ENCODE results near the gene TBC1D20. TPM values are rescaled to one million over a fixed set of nuclear protein-coding genes. Genes with fewer than 3 reads are reported as not detected.

Gene TBC1D20
- total and polyA plus RNA-seq, 4 donors: 15.7 to 42.4 (median 27.2) TPM

GRCh38 chr20:399182-399707 lies 63.1 kb downstream of the TBC1D20 start:
- no peak for DNase-seq
- no peak for TF ChIP-seq CTCF (IDR thresholded peaks at IDR 0.05; ENCODE audit: control extremely low read depth, extremely low read depth)

GRCh38 chr20:397432-398237 lies 64.7 kb downstream of the TBC1D20 start:
- ATAC-seq (ENCODE audit: insufficient read depth, low FRiP score): no peak

More at GRCh38 chr20:399182-399707, 63.1 kb downstream of the TBC1D20 start:
- 91 to 95% methylated on average over 9 of the region's 9 CpGs for WGBS, 2 donors
- no peak overlapping the region for H3K4me3 ChIP-seq
- H3K36me3 ChIP-seq (ENCODE audit: control insufficient read depth in 4 of 4, insufficient read depth in 4 of 4, low read length in 4 of 4): peaks cover 0 to 25% (median 0%) of the 10 kb centered on the region in 4 donors
- no peak for ATAC-seq (ENCODE audit: insufficient read depth, low FRiP score)
- no peak overlapping the region for H3K9ac ChIP-seq (ENCODE audit: insufficient read depth in 1 of 2, low read length in 2 of 2)
- H3K9me3 ChIP-seq (ENCODE audit: control insufficient read depth in 4 of 4, insufficient read depth in 3 of 4, low read length in 3 of 4): no peaks in the 10 kb centered on the region
- H3K27me3 ChIP-seq (ENCODE audit: control insufficient read depth in 3 of 3, insufficient read depth in 3 of 3, low read length in 2 of 3): no peaks in the 10 kb centered on the region
- no peak overlapping the region for H3K27ac ChIP-seq (ENCODE audit: low read depth in 1 of 2, low read length in 1 of 2)
- H3K4me1 ChIP-seq (ENCODE audit: control insufficient read depth in 5 of 5, insufficient read depth in 5 of 5, low read length in 5 of 5): no peaks in the 10 kb centered on the region

GRCh38 chr20:396619-397431 lies 65.5 kb downstream of the TBC1D20 start:
- H3K27ac ChIP-seq (ENCODE audit: low read depth in 1 of 2, low read length in 1 of 2): no peak overlapping the region
- 88 to 94% methylated on average over 4 of the region's 4 CpGs for WGBS, 2 donors
- H3K4me1 ChIP-seq (ENCODE audit: control insufficient read depth in 5 of 5, insufficient read depth in 5 of 5, low read length in 5 of 5): no peaks in the 10 kb centered on the region
- TF ChIP-seq CTCF (IDR thresholded peaks at IDR 0.05; ENCODE audit: control extremely low read depth, extremely low read depth): no peak
- no peak overlapping the region for H3K4me3 ChIP-seq
- no peaks in the 10 kb centered on the region for H3K9me3 ChIP-seq (ENCODE audit: control insufficient read depth in 4 of 4, insufficient read depth in 3 of 4, low read length in 3 of 4)
- DNase-seq (no peak), ATAC-seq (ENCODE audit: insufficient read depth, low FRiP score) (no peak)
- H3K36me3 ChIP-seq (ENCODE audit: control insufficient read depth in 4 of 4, insufficient read depth in 4 of 4, low read length in 4 of 4): peaks cover 0 to 37% (median 0%) of the 10 kb centered on the region in 4 donors
- H3K9ac ChIP-seq (ENCODE audit: insufficient read depth in 1 of 2, low read length in 2 of 2): no peak overlapping the region
- no peaks in the 10 kb centered on the region for H3K27me3 ChIP-seq (ENCODE audit: control insufficient read depth in 3 of 3, insufficient read depth in 3 of 3, low read length in 2 of 3)

More at GRCh38 chr20:397432-398237, 64.7 kb downstream of the TBC1D20 start:
- 81 to 91% methylated on average over 6 of the region's 6 CpGs for WGBS, 2 donors
- no peak overlapping the region for H3K9ac ChIP-seq (ENCODE audit: insufficient read depth in 1 of 2, low read length in 2 of 2)
- no peaks in the 10 kb centered on the region for H3K4me1 ChIP-seq (ENCODE audit: control insufficient read depth in 5 of 5, insufficient read depth in 5 of 5, low read length in 5 of 5)
- H3K9me3 ChIP-seq (ENCODE audit: control insufficient read depth in 4 of 4, insufficient read depth in 3 of 4, low read length in 3 of 4): no peaks in the 10 kb centered on the region
- H3K27ac ChIP-seq (ENCODE audit: low read depth in 1 of 2, low read length in 1 of 2): no peak overlapping the region
- TF ChIP-seq CTCF (IDR thresholded peaks at IDR 0.05; ENCODE audit: control extremely low read depth, extremely low read depth): no peak
- H3K36me3 ChIP-seq (ENCODE audit: control insufficient read depth in 4 of 4, insufficient read depth in 4 of 4, low read length in 4 of 4): peaks cover 0 to 33% (median 0%) of the 10 kb centered on the region in 4 donors
- H3K27me3 ChIP-seq (ENCODE audit: control insufficient read depth in 3 of 3, insufficient read depth in 3 of 3, low read length in 2 of 3): no peaks in the 10 kb centered on the region
- no peak for DNase-seq
- H3K4me3 ChIP-seq: no peak overlapping the region

Data from lung (tissue), 12 donors.